Measurements from ENCODE around the gene F12.

F12 gene

GRCh38 chr5:177396078-177396477 is 13.3 kb downstream of the F12 start:
- Histone ChIP-seq H3K4me2 (ENCODE audit: low read length) (no peak overlapping the region), H3K9me3 (ENCODE audit: low read length) (no peaks in the 10 kb centered on the region), H3K4me1 (ENCODE audit: insufficient read depth, low read length, severe bottlenecking) (no peaks in the 10 kb centered on the region), H3K4me3 (ENCODE audit: low read depth, low read length, poor library complexity, severe bottlenecking) (no peak overlapping the region), H2AFZ (ENCODE audit: low read length) (no peak overlapping the region), H3K79me2 (ENCODE audit: insufficient read depth, low read length) (no peaks in the 10 kb centered on the region), H3K36me3 (ENCODE audit: insufficient read depth, low read length) (no peaks in the 10 kb centered on the region), H3K9me2 (ENCODE audit: low read depth, low read length) (no peaks in the 10 kb centered on the region), H4K20me1 (ENCODE audit: insufficient read depth, low read length) (no peaks in the 10 kb centered on the region), H3F3A (ENCODE audit: insufficient read depth, low read length) (no peaks in the 10 kb centered on the region), H3K9ac (ENCODE audit: low read length) (no peak overlapping the region), H3K27ac (ENCODE audit: low read depth, low read length, poor library complexity, severe bottlenecking) (no peak overlapping the region), H3K27me3 (ENCODE audit: insufficient read depth, low read length) (peaks cover 4% of the 10 kb centered on the region)
- TF ChIP-seq CTCF (IDR thresholded peaks at IDR 0.05; ENCODE audit: low read length) (no peak), EZH2 (IDR thresholded peaks at IDR 0.05; ENCODE audit: borderline replicate concordance, low read length) (no peak)

GRCh38 chr5:177393990-177394389 is 15.4 kb downstream of the F12 start:
- H3K9me2 ChIP-seq (ENCODE audit: low read depth, low read length), result no peaks in the 10 kb centered on the region
- H2AFZ ChIP-seq (ENCODE audit: low read length), result no peak overlapping the region
- peaks cover 15% of the 10 kb centered on the region for H3K4me1 ChIP-seq (ENCODE audit: insufficient read depth, low read length, severe bottlenecking)
- TF ChIP-seq EZH2 (IDR thresholded peaks at IDR 0.05; ENCODE audit: borderline replicate concordance, low read length) (no peak), CTCF (IDR thresholded peaks at IDR 0.05; ENCODE audit: low read length) (no peak)
- no peaks in the 10 kb centered on the region for H3K9me3 ChIP-seq (ENCODE audit: low read length)
- H3K79me2 ChIP-seq (ENCODE audit: insufficient read depth, low read length), result no peaks in the 10 kb centered on the region
- no peak overlapping the region for H3K9ac ChIP-seq (ENCODE audit: low read length)
- H3K4me2 ChIP-seq (ENCODE audit: low read length), result no peak overlapping the region
- H3K36me3 ChIP-seq (ENCODE audit: insufficient read depth, low read length), result no peaks in the 10 kb centered on the region
- no peak overlapping the region for H3K27ac ChIP-seq (ENCODE audit: low read depth, low read length, poor library complexity, severe bottlenecking)
- no peaks in the 10 kb centered on the region for H4K20me1 ChIP-seq (ENCODE audit: insufficient read depth, low read length)
- peaks cover 4% of the 10 kb centered on the region for H3K27me3 ChIP-seq (ENCODE audit: insufficient read depth, low read length)
- H3F3A ChIP-seq (ENCODE audit: insufficient read depth, low read length), result no peaks in the 10 kb centered on the region
- no peak overlapping the region for H3K4me3 ChIP-seq (ENCODE audit: low read depth, low read length, poor library complexity, severe bottlenecking)

- H3K4me1 ChIP-seq (ENCODE audit: insufficient read depth, low read length, severe bottlenecking), result peaks cover 21% of the 10 kb centered on the region
- H3K27ac ChIP-seq (ENCODE audit: low read depth, low read length, poor library complexity, severe bottlenecking), result no peak overlapping the region
- H4K20me1 ChIP-seq (ENCODE audit: insufficient read depth, low read length), result no peaks in the 10 kb centered on the region
- no peak overlapping the region for H3K9ac ChIP-seq (ENCODE audit: low read length)
- no peaks in the 10 kb centered on the region for H3K9me3 ChIP-seq (ENCODE audit: low read length)
- H3K79me2 ChIP-seq (ENCODE audit: insufficient read depth, low read length), result no peaks in the 10 kb centered on the region
- H3K4me3 ChIP-seq (ENCODE audit: low read depth, low read length, poor library complexity, severe bottlenecking), result no peak overlapping the region
- H3K9me2 ChIP-seq (ENCODE audit: low read depth, low read length), result no peaks in the 10 kb centered on the region
- no peaks in the 10 kb centered on the region for H3K36me3 ChIP-seq (ENCODE audit: insufficient read depth, low read length)
- H3K27me3 ChIP-seq (ENCODE audit: insufficient read depth, low read length), result peaks cover 4% of the 10 kb centered on the region
- no peaks in the 10 kb centered on the region for H3F3A ChIP-seq (ENCODE audit: insufficient read depth, low read length)
- TF ChIP-seq EZH2 (IDR thresholded peaks at IDR 0.05; ENCODE audit: borderline replicate concordance, low read length) (no peak), CTCF (IDR thresholded peaks at IDR 0.05; ENCODE audit: low read length) (no peak)
- H3K4me2 ChIP-seq (ENCODE audit: low read length), result no peak overlapping the region
- H2AFZ ChIP-seq (ENCODE audit: low read length), result no peak overlapping the region
Measured at GRCh38 chr5:177393206-177393765, 16.1 kb downstream of the F12 start.

All from OCI-LY1 (cell line).